Uterus (tissue), 4 donors: ENCODE results near the gene ARAP3. TPM values are rescaled to one million over a fixed set of nuclear protein-coding genes. Genes with fewer than 3 reads are reported as not detected.

Source experiments
- DNase-seq, 2 donors: peaks; one replicate each; pipeline ENCODE4 v3.0.0-alpha.2; 2019 to 2020
- H3K27ac ChIP-seq, 2 donors: fragments of 200-600 bp; sonication (generic); 1 replicate in 1 of 2; 2 replicates in 1 of 2; pipeline ENCODE4 v1.5.1; 2016 to 2018
- H3K27me3 ChIP-seq, 2 donors: fragments of 200-600 bp; sonication (generic); one replicate each; pipeline ENCODE4 v1.5.1; 2018 to 2019; ENCODE audit warnings: control low read depth in 1 of 2
- H3K36me3 ChIP-seq, 2 donors: fragments of 200-600 bp; sonication (generic); one replicate each; pipeline ENCODE4 v1.5.1; 2019; ENCODE audit warnings: control low read depth in 1 of 2
- H3K4me1 ChIP-seq, 2 donors: fragments of 200-600 bp; sonication (generic); one replicate each; pipeline ENCODE4 v1.5.1; 2018 to 2019; ENCODE audit warnings: control low read depth in 1 of 2
- H3K4me3 ChIP-seq, 2 donors: fragments of 200-600 bp; sonication (generic); 1 replicate in 1 of 2; 2 replicates in 1 of 2; pipeline ENCODE4 v1.5.1; 2018 to 2019; ENCODE audit warnings: mild to moderate bottlenecking in 1 of 2
- H3K9me3 ChIP-seq, 2 donors: fragments of 200-600 bp; sonication (generic); one replicate each; pipeline ENCODE4 v1.5.1; 2019; ENCODE audit warnings: control low read depth in 1 of 2
- CTCF ChIP-seq, 4 experiments: fragments of 200-600 bp in 2 of 4; fragments of 450-650 bp in 2 of 4; sonication (generic) in 2 of 4; IDR thresholded peaks; one replicate each; pipeline ENCODE4 v1.5.1; 2016 to 2019; ENCODE audit warnings: antibody characterized with exemption in 4 of 4, mild to moderate bottlenecking in 2 of 4, moderate library complexity in 1 of 4
- POLR2A ChIP-seq, 2 donors: fragments of 450-650 bp; IDR thresholded peaks; one replicate each; pipeline ENCODE4 v1.6.1; 2016; ENCODE audit warnings: antibody characterized with exemption in 2 of 2, mild to moderate bottlenecking in 1 of 2, moderate library complexity in 1 of 2
- intact Hi-C: fragments of 100-400 bp; cut with DNase I; formaldehyde crosslinking; loops from one replicate; pipeline ENCODE4 v1.15.1; 2023; ENCODE audit warnings: low total_unique reads
- total RNA-seq, 4 donors: library from RNA; depleted of rRNA in 3 of 4; stranded (reverse); fragments of >200 nt in 3 of 4; gene quantifications; one replicate each; pipeline versions ENCODE4 v1.1.0 to v1.2.4, GENCODE V29; 2014 to 2023
- donor health status: DM: yes; HTN: yes; CAD: no.

Gene ARAP3
- total RNA-seq, 4 donors from 2014 or later, result 4.1 to 39.9 (median 12.5) TPM

DNA sequence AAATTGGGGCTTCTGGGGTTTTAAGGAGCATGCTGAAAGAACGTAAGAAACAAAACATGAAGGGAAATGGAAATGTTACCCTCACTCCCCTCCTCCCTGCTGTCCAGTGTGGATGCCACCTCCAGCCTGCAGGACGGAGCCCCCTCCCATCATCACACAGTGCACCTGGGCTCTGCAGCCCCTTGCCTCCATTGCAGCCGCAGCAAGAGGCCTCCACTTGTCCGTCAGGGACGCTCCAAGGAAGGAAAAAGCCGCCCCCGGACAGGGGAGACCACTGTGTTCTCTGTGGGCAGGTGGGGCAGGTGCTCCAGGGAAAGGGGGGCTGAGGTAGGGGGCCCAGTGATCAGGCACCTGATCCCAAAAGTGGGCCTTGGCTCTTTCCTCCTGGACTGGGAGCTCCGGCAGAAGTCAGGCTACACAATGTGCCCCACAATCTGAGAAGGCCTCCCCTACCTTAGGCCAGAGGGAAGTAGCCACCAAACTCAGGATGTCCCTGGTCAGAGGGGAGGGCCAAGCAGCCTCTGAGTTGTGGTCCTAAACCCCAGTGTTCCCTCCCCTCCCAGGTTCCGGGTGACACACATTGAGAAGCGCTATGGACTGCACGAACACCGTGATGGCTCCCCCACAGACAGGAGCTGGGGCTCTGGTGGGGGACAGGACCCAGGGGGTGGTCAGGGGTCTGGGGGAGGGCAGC is 42.5 kb downstream of the ARAP3 start:
- H3K9me3 ChIP-seq, result no peaks in the 10 kb centered on the region
- no peak overlapping the region for H3K27ac ChIP-seq
- DNase-seq, result no peak
- peaks cover 6 to 13% of the 10 kb centered on the region in 2 donors for H3K4me1 ChIP-seq
- H3K27me3 ChIP-seq, result no peaks in the 10 kb centered on the region
- TF ChIP-seq CTCF (IDR thresholded peaks at IDR 0.05) (no peak), POLR2A (IDR thresholded peaks at IDR 0.05) (no peak)
- H3K4me3 ChIP-seq, result no peak overlapping the region
- intact Hi-C loops, result no loop called here
- no peaks in the 10 kb centered on the region for H3K36me3 ChIP-seq

GRCh38 chr5:141638771-141639170 is 43.3 kb downstream of the ARAP3 start:
- Histone ChIP-seq H3K4me3 (no peak overlapping the region), H3K4me1 (peaks cover 6 to 13% of the 10 kb centered on the region in 2 donors), H3K9me3 (no peaks in the 10 kb centered on the region), H3K27ac (no peak overlapping the region), H3K36me3 (no peaks in the 10 kb centered on the region), H3K27me3 (no peaks in the 10 kb centered on the region)
- DNase-seq, result no peak
- intact Hi-C loops, result no loop called here
- no peak for TF ChIP-seq POLR2A (IDR thresholded peaks at IDR 0.05)
- no peak for TF ChIP-seq CTCF (IDR thresholded peaks at IDR 0.05)

- intact Hi-C loops, result no loop called here
- Histone ChIP-seq H3K4me1 (peaks cover 6 to 13% of the 10 kb centered on the region in 2 donors), H3K36me3 (no peaks in the 10 kb centered on the region), H3K4me3 (peak overlapping the region; percentile 70 to 92), H3K27ac (no peak overlapping the region), H3K9me3 (no peaks in the 10 kb centered on the region), H3K27me3 (no peaks in the 10 kb centered on the region)
- DNase-seq, result peak; percentile 47 to 50
- TF ChIP-seq CTCF (IDR thresholded peaks at IDR 0.05) (peak in 2 of 4 experiments; percentile 1 to 14), POLR2A (IDR thresholded peaks at IDR 0.05) (no peak)
Observed at GRCh38 chr5:141637767-141638419, 44.1 kb downstream of the ARAP3 start.

DNA sequence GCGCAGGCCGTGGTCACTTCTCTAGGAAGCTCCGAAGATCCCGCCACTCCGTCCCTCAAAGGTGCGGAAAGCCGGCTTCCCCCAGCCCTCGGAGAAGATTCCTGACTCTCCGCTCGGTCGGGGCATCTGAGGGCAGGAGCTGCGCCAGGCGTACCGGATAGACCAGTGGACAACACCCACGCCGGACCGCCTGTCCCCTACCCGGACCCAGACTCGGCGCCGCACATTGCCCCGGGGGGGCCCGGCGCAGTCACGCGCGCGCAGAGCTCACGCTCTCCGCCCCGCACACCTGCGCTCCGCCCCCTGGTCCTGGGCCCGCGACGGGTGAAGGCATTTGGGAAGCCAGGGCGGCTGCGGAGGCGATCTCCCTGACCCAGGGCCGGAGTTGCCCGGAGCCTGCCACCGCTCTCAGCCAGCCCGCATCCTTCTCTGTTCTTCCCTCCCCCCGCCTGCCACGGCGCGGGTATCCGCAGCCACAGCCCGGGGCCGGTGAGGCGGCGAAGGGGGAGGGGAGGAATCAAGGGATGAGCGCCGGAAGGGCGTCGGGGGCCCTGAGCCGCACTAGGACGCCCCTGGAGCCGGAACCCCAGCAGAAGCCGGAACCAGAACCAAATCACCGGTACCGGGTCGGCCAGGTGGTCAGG is 44.8 kb downstream of the ARAP3 start:
- TF ChIP-seq CTCF (IDR thresholded peaks at IDR 0.05) (no peak), POLR2A (IDR thresholded peaks at IDR 0.05) (no peak)
- H3K4me3 ChIP-seq, result peak overlapping the region; percentile 70 to 92
- peak in 1 of 2 donors; percentile 35 for DNase-seq
- intact Hi-C loops, result no loop called here
- peak overlapping the region; percentile 2 to 44 for H3K27ac ChIP-seq
- no peaks in the 10 kb centered on the region for H3K27me3 ChIP-seq
- no peaks in the 10 kb centered on the region for H3K9me3 ChIP-seq
- peaks cover 6 to 13% of the 10 kb centered on the region in 2 donors for H3K4me1 ChIP-seq
- no peaks in the 10 kb centered on the region for H3K36me3 ChIP-seq
